Fibroblast of skin of scalp (primary cell): ENCODE data around the gene STAB1.

Source experiments
- DNase-seq: peaks from one replicate; pipeline ENCODE4 v3.0.0-alpha.2; 2013

The STAB1 gene

GRCh38 chr3:52506266-52506966 lies 11.3 kb downstream of the STAB1 start:
- DNase-seq, result no peak

GRCh38 chr3:52507359-52507758 lies 12.2 kb downstream of the STAB1 start:
- peak; percentile 62 for DNase-seq

GRCh38 chr3:52509753-52510328 lies 14.7 kb downstream of the STAB1 start:
- no peak for DNase-seq

- no peak for DNase-seq
Measured at GRCh38 chr3:52511509-52511908, 16.4 kb downstream of the STAB1 start.

- no peak for DNase-seq
Measured at GRCh38 chr3:52512105-52512504, 17.0 kb downstream of the STAB1 start.

GRCh38 chr3:52512727-52513126 lies 17.6 kb downstream of the STAB1 start:
- DNase-seq, result no peak

GRCh38 chr3:52513281-52513680 lies 18.1 kb downstream of the STAB1 start:
- no peak for DNase-seq

GRCh38 chr3:52514576-52514975 lies 19.4 kb downstream of the STAB1 start:
- DNase-seq, result no peak

- DNase-seq, result no peak
Measured at GRCh38 chr3:52515192-52515591, 20.1 kb downstream of the STAB1 start.

GRCh38 chr3:52516509-52517195 lies 21.5 kb downstream of the STAB1 start:
- no peak for DNase-seq

GRCh38 chr3:52517796-52518722 lies 22.9 kb downstream of the STAB1 start:
- DNase-seq, result no peak

- DNase-seq, result no peak
Measured at GRCh38 chr3:52518723-52519444, 23.7 kb downstream of the STAB1 start.

GRCh38 chr3:52519445-52520140 lies 24.5 kb downstream of the STAB1 start:
- no peak for DNase-seq

- no peak for DNase-seq
Measured at GRCh38 chr3:52520141-52520667, 25.1 kb downstream of the STAB1 start.

- DNase-seq, result no peak
Measured at GRCh38 chr3:52520716-52521487, 25.8 kb downstream of the STAB1 start.

GRCh38 chr3:52521488-52521824 lies 26.3 kb downstream of the STAB1 start:
- DNase-seq, result no peak

GRCh38 chr3:52521881-52522650 lies 26.9 kb downstream of the STAB1 start:
- DNase-seq, result no peak

- no peak for DNase-seq
Measured at GRCh38 chr3:52522651-52523251, 27.6 kb downstream of the STAB1 start.
